H1 (cell line): Measurements from ENCODE around the gene TFAP2A.

Experiments used
- CTCF ChIP-seq, 3 experiments: IDR thresholded peaks; 1 replicate in 2 of 3; 2 replicates in 1 of 3; pipeline versions ENCODE4 v1.5.1 to v1.6.1; 2011; ENCODE audit warnings: low read length in 3 of 3, mild to moderate bottlenecking in 3 of 3, inconsistent platforms in 2 of 3, low read depth in 1 of 3, moderate library complexity in 1 of 3; ENCODE audit not compliant: insufficient read depth in 1 of 3; ENCODE audit errors: control extremely low read depth in 1 of 3
- RNF2 ChIP-seq: fragments of 200-900, 300-1000 bp; sonication (generic); IDR thresholded peaks from 2 replicates; pipeline ENCODE4 v1.7.1; 2016; ENCODE audit warnings: borderline replicate concordance, low read depth, mild to moderate bottlenecking, antibody characterized with exemption, low read length; ENCODE audit not compliant: poor library complexity, severe bottlenecking; ENCODE audit errors: missing control alignments

GRCh38 chr6:10363911-10364310 lies 51.0 kb downstream of the TFAP2A start:
- no peak for TF ChIP-seq CTCF (IDR thresholded peaks at IDR 0.05; ENCODE audit: control extremely low read depth in 1 of 3, insufficient read depth in 1 of 3, low read depth in 1 of 3, low read length in 3 of 3)
- no peak for TF ChIP-seq RNF2
